Stimulated activated CD4-positive, alpha-beta T cell treated with anti-CD3 and anti-CD28 coated beads, Interleukin-1b, Interleukin-23, amount 100 ng/mL, for 24 hours (primary cell): ENCODE measurements around the gene INPP5A.
A peak's percentile ranks its signal among the peaks of the same experiment; 100 is the strongest.

Source experiments
- DNase-seq, 4 experiments: peaks; one replicate each; pipeline ENCODE4 v3.0.0-alpha.2; 2020; ENCODE audit warnings: low read depth in 4 of 4, low spot score in 1 of 4

Gene INPP5A

GRCh38 chr10:132534391-132535064 is 3.1 kb upstream of the INPP5A start:
- no peak for DNase-seq

GRCh38 chr10:132535065-132535651 is 2.4 kb upstream of the INPP5A start:
- DNase-seq: no peak

- no peak for DNase-seq
These were observed 1.2 kb upstream of the INPP5A start for GRCh38 chr10:132536241-132536876.

GRCh38 chr10:132536877-132537683 is 507 bp upstream of the INPP5A start:
- peak; percentile 100 for DNase-seq

GRCh38 chr10:132538031-132538789 is 623 bp downstream of the INPP5A start:
- DNase-seq: no peak

- DNase-seq: no peak
These were observed 1.3 kb downstream of the INPP5A start for GRCh38 chr10:132538790-132539421.

GRCh38 chr10:132539431-132539839 is 1.8 kb downstream of the INPP5A start:
- DNase-seq: no peak

GRCh38 chr10:132539894-132540293 is 2.3 kb downstream of the INPP5A start:
- no peak for DNase-seq

GRCh38 chr10:132540456-132540855 is 2.9 kb downstream of the INPP5A start:
- no peak for DNase-seq

- no peak for DNase-seq
These were observed 3.5 kb downstream of the INPP5A start for GRCh38 chr10:132541129-132541528.

GRCh38 chr10:132541601-132542011 is 4.0 kb downstream of the INPP5A start:
- no peak for DNase-seq

- DNase-seq: no peak
These were observed 4.6 kb downstream of the INPP5A start for GRCh38 chr10:132542086-132542775.

- DNase-seq: no peak
These were observed 5.2 kb downstream of the INPP5A start for GRCh38 chr10:132542819-132543218.

- DNase-seq: no peak
These were observed 6.5 kb downstream of the INPP5A start for GRCh38 chr10:132543916-132544743.

GRCh38 chr10:132544744-132545658 is 7.4 kb downstream of the INPP5A start:
- no peak for DNase-seq

GRCh38 chr10:132545659-132546367 is 8.2 kb downstream of the INPP5A start:
- DNase-seq: no peak
